Left ventricle myocardium inferior (tissue), 1 donor: Measurements from ENCODE around the gene MTMR2. TPM values are rescaled to one million over a fixed set of nuclear protein-coding genes. Genes with fewer than 3 reads are reported as not detected.
"Not testable (repeated sequence)": the region's sequence is repeated elsewhere in the genome, so short reads cannot be mapped to it uniquely, and the experiment has no call there.

Experiments used
- DNase-seq: peaks from one replicate; pipeline ENCODE4 v3.0.0-alpha.2; 2020
- H3K27ac ChIP-seq: fragments of 200-600 bp; replicated peaks from 2 replicates; pipeline ENCODE4 v1.8.0; 2021
- H3K27me3 ChIP-seq: fragments of 200-600 bp; 2 replicates; pipeline ENCODE4 v1.8.0; 2021; ENCODE audit warnings: low read depth
- H3K36me3 ChIP-seq: fragments of 200-600 bp; 2 replicates; pipeline ENCODE4 v1.8.0; 2021
- H3K4me1 ChIP-seq: fragments of 200-600 bp; 2 replicates; pipeline ENCODE4 v1.8.0; 2021
- H3K4me3 ChIP-seq: fragments of 200-600 bp; 2 replicates; pipeline ENCODE4 v1.8.0; 2021; ENCODE audit warnings: mild to moderate bottlenecking, moderate library complexity
- H3K9me3 ChIP-seq: fragments of 200-600 bp; replicated peaks from 2 replicates; pipeline ENCODE4 v1.8.0; 2021
- intact Hi-C: fragments of 100-400 bp; cut with micrococcal nuclease; formaldehyde crosslinking; loops from one replicate; pipeline ENCODE4 v1.11.0; 2022
- total RNA-seq: library from RNA; stranded (reverse); fragmentation: NEBNext Ultra II Directional; extraction: Animal tissue kit (Norgen Biotek cat#: 25700); gene quantifications from one replicate; pipeline ENCODE4 v1.2.1, GENCODE V29; 2021
- TF ChIP-seq, protein P1 (sequence below): fragments of 200-600 bp; IDR thresholded peaks from 2 replicates; pipeline ENCODE4 v1.8.0; 2021; ENCODE audit warnings: antibody characterized with exemption, mild to moderate bottlenecking, borderline replicate concordance
- donor health status: DM: no; HTN: yes; CAD: no; lungs with severe emphysema.

MTMR2 gene
- total RNA-seq, 1 donor from 2014 or later: 16.7 TPM

DNA sequence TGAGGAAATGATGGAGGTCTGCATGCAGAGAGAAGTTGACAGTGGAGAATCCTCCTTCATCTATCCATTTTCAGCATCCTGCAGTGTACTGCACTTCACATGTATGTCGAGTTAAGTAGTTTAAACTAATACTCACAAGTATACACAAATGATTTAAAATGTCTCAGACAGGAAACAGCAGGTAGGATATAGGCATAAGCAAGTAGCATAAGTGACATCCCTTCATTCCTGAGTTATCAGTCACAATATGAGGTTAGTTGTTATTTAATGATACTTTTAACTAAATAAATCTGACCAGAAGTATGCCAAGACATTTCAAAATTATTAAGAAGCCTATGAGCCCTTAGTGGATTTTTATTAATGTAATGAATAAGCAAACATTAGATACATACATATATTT lies 37.4 kb downstream of the MTMR2 start:
- peaks cover 29% of the 10 kb centered on the region for H3K36me3 ChIP-seq
- DNase-seq: no peak
- intact Hi-C loops: no loop called here
- H3K9me3 ChIP-seq: no peaks in the 10 kb centered on the region
- H3K27me3 ChIP-seq: no peaks in the 10 kb centered on the region
- H3K27ac ChIP-seq: no peak overlapping the region
- TF ChIP-seq, protein P1, sequence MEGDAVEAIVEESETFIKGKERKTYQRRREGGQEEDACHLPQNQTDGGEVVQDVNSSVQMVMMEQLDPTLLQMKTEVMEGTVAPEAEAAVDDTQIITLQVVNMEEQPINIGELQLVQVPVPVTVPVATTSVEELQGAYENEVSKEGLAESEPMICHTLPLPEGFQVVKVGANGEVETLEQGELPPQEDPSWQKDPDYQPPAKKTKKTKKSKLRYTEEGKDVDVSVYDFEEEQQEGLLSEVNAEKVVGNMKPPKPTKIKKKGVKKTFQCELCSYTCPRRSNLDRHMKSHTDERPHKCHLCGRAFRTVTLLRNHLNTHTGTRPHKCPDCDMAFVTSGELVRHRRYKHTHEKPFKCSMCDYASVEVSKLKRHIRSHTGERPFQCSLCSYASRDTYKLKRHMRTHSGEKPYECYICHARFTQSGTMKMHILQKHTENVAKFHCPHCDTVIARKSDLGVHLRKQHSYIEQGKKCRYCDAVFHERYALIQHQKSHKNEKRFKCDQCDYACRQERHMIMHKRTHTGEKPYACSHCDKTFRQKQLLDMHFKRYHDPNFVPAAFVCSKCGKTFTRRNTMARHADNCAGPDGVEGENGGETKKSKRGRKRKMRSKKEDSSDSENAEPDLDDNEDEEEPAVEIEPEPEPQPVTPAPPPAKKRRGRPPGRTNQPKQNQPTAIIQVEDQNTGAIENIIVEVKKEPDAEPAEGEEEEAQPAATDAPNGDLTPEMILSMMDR: no peak
- H3K4me1 ChIP-seq: peaks cover 27% of the 10 kb centered on the region
- no peak overlapping the region for H3K4me3 ChIP-seq

DNA sequence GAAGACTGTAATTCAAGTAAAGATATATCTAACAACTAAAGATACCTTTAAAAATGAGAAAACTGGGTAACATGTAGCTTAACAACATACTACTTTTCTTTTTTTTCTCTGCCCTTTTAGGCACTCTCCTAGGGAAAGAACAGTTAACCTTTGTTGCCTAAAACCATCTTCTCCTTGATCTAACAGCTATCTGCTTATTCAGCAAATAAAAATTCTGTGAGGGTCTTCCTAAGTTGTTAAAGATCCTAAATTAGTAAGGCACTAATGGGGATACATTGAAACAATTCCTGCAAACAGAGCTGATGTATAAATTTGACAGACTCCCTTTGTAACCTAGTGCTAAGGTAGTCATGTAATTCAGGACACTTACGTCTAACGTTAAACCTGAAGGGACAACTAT lies 39.1 kb downstream of the MTMR2 start:
- H3K27ac ChIP-seq: no peak overlapping the region
- intact Hi-C loops: no loop called here
- peaks cover 27% of the 10 kb centered on the region for H3K4me1 ChIP-seq
- DNase-seq: no peak
- no peaks in the 10 kb centered on the region for H3K27me3 ChIP-seq
- H3K36me3 ChIP-seq: peaks cover 29% of the 10 kb centered on the region
- no peak overlapping the region for H3K4me3 ChIP-seq
- H3K9me3 ChIP-seq: no peaks in the 10 kb centered on the region
- TF ChIP-seq, protein P1: no peak

DNA sequence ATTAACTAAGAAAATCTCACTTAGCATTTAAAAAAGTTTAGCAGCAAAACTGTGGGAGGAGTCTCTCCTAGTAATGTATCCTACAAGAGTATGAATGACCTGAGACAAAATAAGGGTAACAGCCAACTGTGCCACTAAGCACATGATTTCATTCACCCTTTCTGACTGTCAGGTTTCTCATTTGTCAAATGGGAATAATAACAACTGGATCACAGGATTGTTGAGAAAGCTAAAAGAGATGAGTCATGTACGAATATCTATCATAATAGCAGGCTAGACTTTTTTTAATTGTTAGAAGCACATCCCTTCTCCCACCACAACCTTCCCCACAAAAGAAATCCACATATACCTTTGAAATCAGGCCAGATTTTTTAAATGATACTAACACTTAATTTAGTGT lies 39.5 kb downstream of the MTMR2 start:
- peaks cover 27% of the 10 kb centered on the region for H3K4me1 ChIP-seq
- DNase-seq: no peak
- no peak overlapping the region for H3K4me3 ChIP-seq
- H3K27me3 ChIP-seq: no peaks in the 10 kb centered on the region
- no peak overlapping the region for H3K27ac ChIP-seq
- intact Hi-C loops: no loop called here
- peaks cover 29% of the 10 kb centered on the region for H3K36me3 ChIP-seq
- H3K9me3 ChIP-seq: no peaks in the 10 kb centered on the region
- TF ChIP-seq, protein P1: no peak

GRCh38 chr11:95883381-95883780 lies 40.5 kb downstream of the MTMR2 start:
- Histone ChIP-seq H3K4me1 (peaks cover 19% of the 10 kb centered on the region), H3K9me3 (no peaks in the 10 kb centered on the region), H3K4me3 (no peak overlapping the region), H3K27ac (no peak overlapping the region), H3K36me3 (peaks cover 29% of the 10 kb centered on the region), H3K27me3 (no peaks in the 10 kb centered on the region)
- no peak for DNase-seq
- TF ChIP-seq, protein P1: no peak
- intact Hi-C loops: no loop called here

DNA sequence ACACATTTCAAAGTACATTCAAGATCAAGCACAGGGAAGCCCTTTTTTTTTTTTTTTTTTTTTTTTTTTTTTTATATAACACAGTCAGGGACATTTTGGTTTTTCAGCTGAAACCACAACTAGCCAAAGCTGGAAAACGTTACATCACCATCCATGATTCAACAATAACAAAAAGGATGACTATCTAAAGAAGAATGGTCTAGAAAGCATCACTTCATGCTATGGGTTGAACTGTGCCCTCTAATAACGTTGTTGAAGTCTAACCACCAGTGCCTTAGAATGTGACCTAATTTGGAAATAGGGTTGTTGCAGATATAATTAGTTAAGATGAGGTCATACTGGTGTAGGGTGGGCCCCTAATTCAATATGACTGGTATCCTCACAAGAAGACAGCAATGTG lies 46.6 kb downstream of the MTMR2 start:
- no peaks in the 10 kb centered on the region for H3K27me3 ChIP-seq
- H3K9me3 ChIP-seq: no peaks in the 10 kb centered on the region
- no peak for DNase-seq
- intact Hi-C loops: no loop called here
- TF ChIP-seq, protein P1: no peak
- H3K4me1 ChIP-seq: no peaks in the 10 kb centered on the region
- H3K4me3 ChIP-seq: no peak overlapping the region
- H3K36me3 ChIP-seq: peaks cover 15% of the 10 kb centered on the region
- no peak overlapping the region for H3K27ac ChIP-seq

DNA sequence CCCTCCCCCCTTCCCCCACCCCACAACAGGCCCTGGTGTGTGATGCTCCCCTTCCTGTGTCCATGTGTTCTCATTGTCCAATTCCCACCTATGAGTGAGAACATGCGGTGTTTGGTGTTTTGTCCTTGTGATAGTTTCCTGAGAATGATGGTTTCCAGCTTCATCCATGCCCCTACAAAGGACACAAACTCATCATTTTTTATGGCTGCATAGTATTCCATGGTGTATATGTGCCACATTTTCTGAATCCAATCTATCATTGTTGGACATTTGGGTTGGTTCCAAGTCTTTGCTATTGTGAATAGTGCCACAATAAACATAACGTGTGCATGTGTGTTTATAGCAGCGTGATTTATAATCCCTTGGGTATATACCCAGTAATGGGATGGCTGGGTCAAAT lies 53.0 kb downstream of the MTMR2 start:
- H3K4me1 ChIP-seq, H3K4me3 ChIP-seq, H3K27me3 ChIP-seq, H3K36me3 ChIP-seq, H3K9me3 ChIP-seq, H3K27ac ChIP-seq, intact Hi-C loops, DNase-seq: not testable (repeated sequence)
